Neural crest cell (in vitro differentiated cells): ENCODE measurements around the gene UNC13A. TPM values are rescaled to one million over a fixed set of nuclear protein-coding genes. Genes with fewer than 3 reads are reported as not detected.
A peak's percentile ranks its signal among the peaks of the same experiment; 100 is the strongest.

Experiments
- DNase-seq: peaks from one replicate; pipeline ENCODE4 v3.0.0; 2021; ENCODE audit warnings: low read depth, mixed read lengths, low spot score
- H3K27ac Mint-ChIP-seq: one replicate; pipeline ENCODE4 v1.8.0; 2021; ENCODE audit warnings: mild to moderate bottlenecking, mixed read lengths; ENCODE audit not compliant: unreplicated experiment
- H3K27me3 Mint-ChIP-seq: 2 replicates; pipeline ENCODE4 v1.8.0; 2021; ENCODE audit warnings: low read depth, mild to moderate bottlenecking, mixed read lengths
- H3K36me3 Mint-ChIP-seq: 2 replicates; pipeline ENCODE4 v1.8.0; 2021; ENCODE audit warnings: low read depth, mild to moderate bottlenecking, mixed read lengths
- H3K4me1 Mint-ChIP-seq: 2 replicates; pipeline ENCODE4 v1.8.0; 2021; ENCODE audit warnings: mixed read lengths
- H3K4me3 Mint-ChIP-seq: one replicate; pipeline ENCODE4 v1.8.0; 2021; ENCODE audit warnings: mild to moderate bottlenecking, mixed read lengths
- H3K9me3 Mint-ChIP-seq: 2 replicates; pipeline ENCODE4 v1.8.0; 2021; ENCODE audit warnings: mixed read lengths
- CTCF ChIP-seq: fragments of 200-600 bp; sonication (generic); conservative IDR thresholded peaks from 2 replicates; pipeline ENCODE4 v1.5.0; 2021; ENCODE audit warnings: antibody characterized with exemption, mild to moderate bottlenecking
- total RNA-seq: library from RNA; stranded (reverse); gene quantifications from 2 replicates; pipeline ENCODE4 v1.2.1, GENCODE V29; 2021

Gene UNC13A
- total RNA-seq, 1 donor from 2014 or later, result 6.4 TPM

DNA sequence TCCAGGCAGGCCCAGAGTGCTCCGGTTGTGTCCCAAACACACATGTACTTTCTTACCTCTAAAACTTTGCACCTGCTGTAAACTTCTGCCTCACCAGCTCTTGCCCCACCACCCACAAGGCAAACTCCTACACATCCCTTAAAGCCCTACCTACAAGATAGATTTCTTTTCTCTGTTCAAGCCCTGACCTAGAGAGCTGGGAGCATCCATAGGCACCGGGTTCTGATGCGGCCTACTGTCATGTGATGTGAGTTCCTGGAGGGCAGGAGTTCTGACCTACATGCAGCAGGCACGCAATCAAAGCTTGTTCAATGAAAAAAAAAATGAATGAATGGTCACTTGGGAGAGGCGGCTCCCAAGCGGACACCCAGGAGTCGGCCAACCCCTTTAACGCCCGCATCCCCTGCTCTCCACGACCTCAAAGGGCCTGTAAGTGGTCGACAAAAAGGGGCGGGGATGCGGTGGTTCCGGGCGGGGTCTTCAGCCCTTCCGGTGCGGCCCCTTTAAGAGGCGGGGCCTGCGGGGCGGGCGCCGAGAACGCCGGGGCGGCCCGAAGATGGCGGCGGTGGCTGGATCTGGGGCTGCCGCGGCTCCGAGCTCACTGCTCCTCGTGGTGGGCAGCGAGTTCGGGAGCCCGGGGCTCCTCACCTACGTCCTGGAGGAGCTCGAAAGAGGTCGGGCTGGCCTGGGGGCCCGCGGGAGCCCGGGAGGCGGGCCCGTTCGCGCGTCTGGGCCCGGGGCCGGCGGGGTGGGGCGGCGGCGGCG lies 31.0 kb upstream of the UNC13A start, which contains the start of gene MAP1S:
TSS of gene MAP1S (plus strand) at position 534 of the 765 bp plus-strand sequence. CDS start at position 557, 23 bp downstream.
- Mint-ChIP-seq H3K4me1 (peaks cover 31% of the 10 kb centered on the region), H3K27me3 (no peaks in the 10 kb centered on the region), H3K27ac (peak within 1 kb of the TSS; percentile 95), H3K4me3 (peak within 1 kb of the TSS; percentile 96), H3K36me3 (no peaks in the 10 kb centered on the region), H3K9me3 (no peaks in the 10 kb centered on the region)
- DNase-seq, result peak; percentile 82
- TF ChIP-seq CTCF, result no peak

GRCh38 chr19:17718550-17718946 lies 30.4 kb upstream of the UNC13A start:
- Mint-ChIP-seq H3K4me3 (peak overlapping the region; percentile 96), H3K27me3 (no peaks in the 10 kb centered on the region), H3K4me1 (peaks cover 31% of the 10 kb centered on the region), H3K36me3 (no peaks in the 10 kb centered on the region), H3K9me3 (no peaks in the 10 kb centered on the region), H3K27ac (peak overlapping the region; percentile 83)
- no peak for TF ChIP-seq CTCF
- DNase-seq, result no peak

- Mint-ChIP-seq H3K4me3 (peak overlapping the region; percentile 63), H3K27me3 (no peaks in the 10 kb centered on the region), H3K4me1 (peaks cover 29% of the 10 kb centered on the region), H3K9me3 (no peaks in the 10 kb centered on the region), H3K27ac (no peak overlapping the region), H3K36me3 (no peaks in the 10 kb centered on the region)
- no peak for DNase-seq
- peak; percentile 31 for TF ChIP-seq CTCF
These were observed 28.3 kb upstream of the UNC13A start for GRCh38 chr19:17716309-17716929.

DNA sequence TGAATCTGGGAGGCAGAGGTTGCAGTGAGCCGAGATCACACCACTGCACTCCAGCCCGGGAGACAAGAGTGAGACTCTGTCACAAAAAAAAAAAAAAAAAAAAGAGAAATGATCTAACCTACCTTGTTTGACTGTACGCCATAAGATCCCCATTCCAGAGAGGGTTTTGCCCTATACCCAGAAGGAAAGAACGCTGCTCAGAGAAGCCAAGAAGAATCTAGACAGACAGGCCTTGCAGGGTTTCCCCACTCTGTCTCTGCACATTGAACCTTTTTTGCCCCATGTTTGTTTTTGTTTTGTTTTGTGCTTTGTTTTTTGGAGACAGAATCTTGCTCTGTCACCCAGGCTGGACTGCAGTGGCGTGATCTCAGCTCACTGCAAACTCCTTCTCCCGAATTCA lies 23.7 kb upstream of the UNC13A start:
- H3K4me3 Mint-ChIP-seq, result no peak overlapping the region
- no peaks in the 10 kb centered on the region for H3K36me3 Mint-ChIP-seq
- TF ChIP-seq CTCF, result no peak
- peaks cover 4% of the 10 kb centered on the region for H3K27me3 Mint-ChIP-seq
- no peaks in the 10 kb centered on the region for H3K4me1 Mint-ChIP-seq
- no peak for DNase-seq
- no peak overlapping the region for H3K27ac Mint-ChIP-seq
- H3K9me3 Mint-ChIP-seq, result peaks cover 2% of the 10 kb centered on the region

DNA sequence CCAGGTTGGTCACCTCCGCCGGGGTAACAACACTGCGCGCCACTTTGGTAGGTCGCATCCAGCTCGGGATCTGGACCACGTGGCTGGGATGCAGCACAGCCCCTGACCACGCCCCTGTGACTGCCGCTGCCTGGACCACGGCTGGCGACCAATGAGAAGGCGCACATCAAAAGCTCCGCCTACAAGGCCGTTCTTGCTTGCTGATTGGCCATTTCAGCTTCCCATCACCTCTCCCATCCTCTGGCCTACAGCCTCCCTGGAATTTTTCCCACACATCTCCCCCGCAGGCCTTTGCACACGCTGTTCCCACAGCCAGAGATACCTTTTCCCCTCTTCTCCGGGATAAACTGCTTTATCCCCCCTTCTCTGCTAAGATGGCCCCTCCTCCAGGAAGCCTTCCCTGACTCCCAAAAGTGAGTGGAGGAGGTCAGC lies 18.6 kb upstream of the UNC13A start:
- peak; percentile 30 for DNase-seq
- H3K27me3 Mint-ChIP-seq, result peaks cover 7% of the 10 kb centered on the region
- H3K36me3 Mint-ChIP-seq, result no peaks in the 10 kb centered on the region
- H3K27ac Mint-ChIP-seq, result no peak overlapping the region
- H3K4me3 Mint-ChIP-seq, result no peak overlapping the region
- H3K9me3 Mint-ChIP-seq, result peaks cover 4% of the 10 kb centered on the region
- peaks cover 4% of the 10 kb centered on the region for H3K4me1 Mint-ChIP-seq
- TF ChIP-seq CTCF, result no peak
